Gastrocnemius medialis (tissue), 4 donors: ENCODE data around the gene PLGRKT. TPM values are rescaled to one million over a fixed set of nuclear protein-coding genes. Genes with fewer than 3 reads are reported as not detected.

Experiments
- ATAC-seq, 2 donors: fragments of 150-250 bp; one replicate each; pipeline ENCODE4 v1.9.1; 2016
- DNase-seq, 2 donors: peaks; one replicate each; pipeline ENCODE4 v3.0.0-alpha.2; 2019
- H3K27ac ChIP-seq, 4 donors: fragments of 200-600 bp; sonication (generic); 1 replicate in 1 of 4; 2 replicates in 3 of 4; pipeline ENCODE4 v1.5.1; 2016 to 2018; ENCODE audit warnings: mild to moderate bottlenecking in 2 of 4, moderate library complexity in 1 of 4
- H3K27me3 ChIP-seq, 3 donors: fragments of 200-600 bp; sonication (generic) in 2 of 3; 1 replicate in 1 of 3; 2 replicates in 2 of 3; pipeline versions ENCODE4 v1.5.1 to v1.6.0; 2016 to 2019; ENCODE audit warnings: mild to moderate bottlenecking in 1 of 3, moderate library complexity in 1 of 3
- H3K36me3 ChIP-seq, 2 donors: fragments of 200-600 bp; sonication (generic) in 1 of 2; one replicate each; pipeline ENCODE4 v1.5.1; 2017 to 2018
- H3K4me1 ChIP-seq, 2 donors: fragments of 200-600 bp; sonication (generic) in 1 of 2; one replicate each; pipeline ENCODE4 v1.5.1; 2016 to 2017; ENCODE audit warnings: mild to moderate bottlenecking in 2 of 2
- H3K4me3 ChIP-seq, 4 donors: fragments of 200-600 bp; sonication (generic) in 3 of 4; 1 replicate in 1 of 4; 2 replicates in 3 of 4; pipeline ENCODE4 v1.5.1; 2016 to 2019; ENCODE audit warnings: mild to moderate bottlenecking in 2 of 4
- H3K9me3 ChIP-seq, 3 donors: fragments of 200-600 bp; sonication (generic) in 2 of 3; 1 replicate in 1 of 3; 2 replicates in 2 of 3; pipeline ENCODE4 v1.5.1; 2016 to 2019
- POLR2A ChIP-seq, 2 donors: fragments of 450-650 bp; IDR thresholded peaks; one replicate each; pipeline ENCODE4 v1.6.1; 2017; ENCODE audit warnings: antibody characterized with exemption in 2 of 2, mild to moderate bottlenecking in 2 of 2, moderate library complexity in 2 of 2
- in situ Hi-C, 4 donors: fragments of 200-750 bp; cut with MboI; loops; one replicate each; pipeline versions ENCODE4 v1.15.0 to v1.8.0; 2017; ENCODE audit warnings: low sequenced_read_pairs in 4 of 4
- intact Hi-C: fragments of 100-400 bp; cut with DNase I; formaldehyde crosslinking; loops from one replicate; pipeline ENCODE4 v1.15.1; 2023; ENCODE audit warnings: low total_unique reads
- total RNA-seq, 4 donors: library from RNA; depleted of rRNA; stranded (reverse); fragments of >200 nt; gene quantifications; one replicate each; pipeline versions ENCODE4 v1.1.0 to v1.2.3, GENCODE V29; 2016
- TF ChIP-seq, protein P1 (sequence below), 5 experiments: fragments of 450-650 bp in 3 of 5; fragments of 200-600 bp in 2 of 5; sonication (generic) in 2 of 5; IDR thresholded peaks in 4 of 5; conservative IDR thresholded peaks in 1 of 5; 1 replicate in 4 of 5; 2 replicates in 1 of 5; pipeline ENCODE4 v1.5.1; 2016 to 2019; ENCODE audit warnings: antibody characterized with exemption in 5 of 5, mild to moderate bottlenecking in 3 of 5, moderate library complexity in 3 of 5

Gene PLGRKT
- total RNA-seq, 4 donors from 2014 or later: 12.3 to 38.1 (median 15.1) TPM

DNA sequence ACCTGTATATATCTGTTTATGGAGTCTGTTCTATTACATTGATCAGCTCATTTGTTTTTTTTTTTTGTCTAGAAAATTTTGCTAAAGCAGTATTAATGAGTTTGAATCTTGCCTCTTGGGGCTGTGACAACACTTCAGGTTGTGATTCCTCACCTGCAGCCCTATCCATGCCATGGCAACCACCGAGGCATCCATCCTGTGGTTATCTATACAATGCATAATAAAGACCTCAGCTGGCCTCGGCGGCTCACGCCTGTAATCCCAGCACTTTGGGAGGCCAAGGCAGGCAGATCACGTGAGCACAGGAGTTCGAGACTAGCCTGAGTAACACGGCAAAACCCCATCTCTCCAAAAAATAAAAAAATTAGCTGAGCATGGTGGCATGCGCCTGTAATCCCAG, 44.5 kb upstream of the PLGRKT start:
- intact Hi-C loops: no loop called here
- DNase-seq (no peak), ATAC-seq (no peak)
- in situ Hi-C loops: no loop called here
- H3K4me3 ChIP-seq: no peak overlapping the region
- no peaks in the 10 kb centered on the region for H3K27me3 ChIP-seq
- H3K36me3 ChIP-seq: no peaks in the 10 kb centered on the region
- H3K4me1 ChIP-seq: no peaks in the 10 kb centered on the region
- no peaks in the 10 kb centered on the region for H3K9me3 ChIP-seq
- TF ChIP-seq, protein P1, sequence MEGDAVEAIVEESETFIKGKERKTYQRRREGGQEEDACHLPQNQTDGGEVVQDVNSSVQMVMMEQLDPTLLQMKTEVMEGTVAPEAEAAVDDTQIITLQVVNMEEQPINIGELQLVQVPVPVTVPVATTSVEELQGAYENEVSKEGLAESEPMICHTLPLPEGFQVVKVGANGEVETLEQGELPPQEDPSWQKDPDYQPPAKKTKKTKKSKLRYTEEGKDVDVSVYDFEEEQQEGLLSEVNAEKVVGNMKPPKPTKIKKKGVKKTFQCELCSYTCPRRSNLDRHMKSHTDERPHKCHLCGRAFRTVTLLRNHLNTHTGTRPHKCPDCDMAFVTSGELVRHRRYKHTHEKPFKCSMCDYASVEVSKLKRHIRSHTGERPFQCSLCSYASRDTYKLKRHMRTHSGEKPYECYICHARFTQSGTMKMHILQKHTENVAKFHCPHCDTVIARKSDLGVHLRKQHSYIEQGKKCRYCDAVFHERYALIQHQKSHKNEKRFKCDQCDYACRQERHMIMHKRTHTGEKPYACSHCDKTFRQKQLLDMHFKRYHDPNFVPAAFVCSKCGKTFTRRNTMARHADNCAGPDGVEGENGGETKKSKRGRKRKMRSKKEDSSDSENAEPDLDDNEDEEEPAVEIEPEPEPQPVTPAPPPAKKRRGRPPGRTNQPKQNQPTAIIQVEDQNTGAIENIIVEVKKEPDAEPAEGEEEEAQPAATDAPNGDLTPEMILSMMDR (IDR thresholded peaks at IDR 0.05 in 4 of 5, conservative IDR thresholded peaks at IDR 0.05 in 1 of 5): no peak
- no peak for TF ChIP-seq POLR2A (IDR thresholded peaks at IDR 0.05)
- H3K27ac ChIP-seq: no peak overlapping the region

DNA sequence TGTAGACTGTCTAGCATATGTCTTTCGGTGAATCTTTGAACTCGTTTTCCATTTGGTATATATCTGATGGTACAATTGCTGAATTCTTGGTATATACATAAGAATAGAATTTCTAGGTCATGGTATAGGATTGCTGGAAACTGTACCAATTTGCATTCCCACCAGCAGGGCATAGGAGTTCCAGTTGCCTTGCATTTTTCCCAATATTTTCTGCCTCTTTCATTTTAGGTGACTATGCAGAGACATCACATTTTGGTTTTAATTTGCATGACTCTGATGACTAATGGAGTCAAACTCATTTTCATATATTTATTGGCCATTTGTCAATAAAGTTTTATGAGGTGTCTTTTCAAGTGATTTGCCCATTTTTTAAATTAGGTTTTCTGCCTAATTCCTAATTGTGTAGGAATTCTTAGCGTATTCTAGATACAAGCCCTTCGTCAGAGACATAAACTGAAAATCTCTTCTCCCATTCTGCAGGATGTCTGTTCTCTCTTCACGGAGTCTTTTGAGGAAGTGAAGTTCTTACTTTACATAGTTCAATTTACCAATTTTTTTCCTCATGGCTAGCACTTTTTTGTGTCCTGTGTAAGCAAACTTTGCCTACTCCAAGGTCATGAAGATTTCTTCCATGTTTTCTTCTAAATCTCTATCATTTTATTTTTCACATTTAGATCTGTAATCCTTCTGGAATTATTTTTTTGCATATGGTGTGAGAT, 43.8 kb upstream of the PLGRKT start:
- H3K36me3 ChIP-seq: no peaks in the 10 kb centered on the region
- no peak for ATAC-seq
- H3K27ac ChIP-seq: no peak overlapping the region
- no peak overlapping the region for H3K4me3 ChIP-seq
- DNase-seq: no peak
- in situ Hi-C loops (no loop called here), intact Hi-C loops (no loop called here)
- no peaks in the 10 kb centered on the region for H3K27me3 ChIP-seq
- H3K9me3 ChIP-seq: no peaks in the 10 kb centered on the region
- TF ChIP-seq, protein P1 (IDR thresholded peaks at IDR 0.05 in 4 of 5, conservative IDR thresholded peaks at IDR 0.05 in 1 of 5): no peak
- no peak for TF ChIP-seq POLR2A (IDR thresholded peaks at IDR 0.05)
- H3K4me1 ChIP-seq: no peaks in the 10 kb centered on the region

DNA sequence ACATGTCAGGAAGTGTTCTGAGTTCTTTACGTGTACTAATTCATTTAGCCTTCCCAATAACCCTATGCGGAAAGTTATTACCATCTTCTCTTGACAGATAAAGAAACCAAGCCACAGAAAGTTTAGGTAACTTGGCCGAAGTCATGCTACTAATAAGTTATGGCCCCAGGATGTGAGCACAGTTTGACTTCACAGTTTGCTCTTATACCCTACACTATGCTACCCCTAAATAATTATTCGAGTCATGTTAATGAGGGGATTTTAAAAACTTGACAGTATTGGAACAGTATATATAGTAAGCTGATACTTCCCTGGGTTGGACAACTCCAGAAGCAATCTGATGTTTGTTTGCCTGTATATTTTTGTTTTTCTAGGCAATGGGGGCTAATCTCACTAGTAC, 43.2 kb upstream of the PLGRKT start:
- no peaks in the 10 kb centered on the region for H3K36me3 ChIP-seq
- intact Hi-C loops: no loop called here
- no peak overlapping the region for H3K27ac ChIP-seq

DNA sequence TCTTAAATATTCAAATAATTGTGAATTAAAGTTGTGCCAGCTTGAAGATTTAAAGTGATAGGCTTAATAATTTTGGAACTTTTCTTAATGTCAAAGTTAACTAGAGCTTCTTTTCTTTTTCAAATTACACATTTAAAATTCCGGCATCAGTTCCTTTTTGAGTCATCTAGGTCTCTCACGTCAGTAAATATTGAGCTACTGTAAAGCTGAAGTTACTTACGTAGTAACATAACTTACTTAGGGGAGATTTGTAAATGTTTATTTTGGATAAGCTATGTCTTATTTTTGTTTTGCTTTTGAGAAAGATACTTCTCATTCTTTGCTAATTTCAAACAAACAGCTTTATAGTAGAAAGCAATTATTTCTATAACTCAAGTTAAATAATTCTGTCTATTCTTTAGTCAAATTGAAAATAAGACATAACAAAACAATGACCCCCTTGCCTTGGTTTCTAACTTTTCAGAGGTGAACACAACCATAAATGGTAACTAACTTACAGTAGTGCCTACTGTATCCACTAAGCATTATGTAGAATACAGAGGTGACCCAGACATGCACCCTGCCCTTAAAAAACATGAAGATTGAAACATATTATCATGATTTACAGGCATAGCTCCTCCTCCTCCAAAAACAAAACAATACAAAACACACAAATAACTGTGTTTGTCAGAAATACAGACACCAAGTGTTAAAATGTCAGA, 42.4 kb upstream of the PLGRKT start:
- no peak overlapping the region for H3K27ac ChIP-seq
- no peaks in the 10 kb centered on the region for H3K4me1 ChIP-seq
- H3K27me3 ChIP-seq: no peaks in the 10 kb centered on the region
- no peak for TF ChIP-seq POLR2A (IDR thresholded peaks at IDR 0.05)
- TF ChIP-seq, protein P1 (IDR thresholded peaks at IDR 0.05 in 4 of 5, conservative IDR thresholded peaks at IDR 0.05 in 1 of 5): no peak
- no peaks in the 10 kb centered on the region for H3K9me3 ChIP-seq
- H3K4me3 ChIP-seq: no peak overlapping the region
- intact Hi-C loops: no loop called here
- in situ Hi-C loops: no loop called here
- DNase-seq: no peak
- ATAC-seq: no peak
- H3K36me3 ChIP-seq: no peaks in the 10 kb centered on the region

More for the DNA sequence above, 43.2 kb upstream of the PLGRKT start:
- H3K4me3 ChIP-seq: no peak overlapping the region
- in situ Hi-C loops: no loop called here
- ATAC-seq (no peak), DNase-seq (no peak)
- TF ChIP-seq, protein P1 (IDR thresholded peaks at IDR 0.05 in 4 of 5, conservative IDR thresholded peaks at IDR 0.05 in 1 of 5): no peak
- no peak for TF ChIP-seq POLR2A (IDR thresholded peaks at IDR 0.05)
- no peaks in the 10 kb centered on the region for H3K4me1 ChIP-seq
- H3K9me3 ChIP-seq: no peaks in the 10 kb centered on the region
- H3K27me3 ChIP-seq: no peaks in the 10 kb centered on the region
